Stimulated activated CD4-positive, alpha-beta T cell treated with anti-CD3 and anti-CD28 coated beads, Interleukin-4, amount 100 ng/mL, for 4 hours (primary cell): ENCODE results near the gene TCAIM.
A peak's percentile ranks its signal among the peaks of the same experiment; 100 is the strongest.
"Not testable (repeated sequence)": the region's sequence is repeated elsewhere in the genome, so short reads cannot be mapped to it uniquely, and the experiment has no call there.

Source experiments
- DNase-seq, 2 experiments: peaks; one replicate each; pipeline ENCODE4 v3.0.0-alpha.2; 2020

TCAIM gene

DNA sequence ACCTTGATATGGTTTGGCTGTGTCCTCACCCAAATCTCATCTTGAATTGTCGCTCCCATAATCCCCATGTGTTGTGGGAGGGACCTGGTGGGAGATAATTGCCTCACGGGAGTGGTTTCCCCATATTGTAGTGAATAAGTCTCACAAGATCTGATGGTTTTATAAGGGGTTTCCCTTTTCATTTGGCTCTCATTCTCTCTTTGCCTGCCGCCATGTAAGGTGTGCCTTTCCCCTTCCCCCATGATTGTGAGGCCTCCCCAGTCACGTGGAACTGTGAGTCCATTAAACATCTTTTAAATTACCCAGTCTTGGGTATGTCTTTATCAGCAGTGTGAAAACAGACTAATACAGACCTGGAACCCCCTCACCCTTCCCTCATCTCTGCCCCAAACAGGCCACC is 79.6 kb downstream of the TCAIM start:
- DNase-seq = not testable (repeated sequence)

DNA sequence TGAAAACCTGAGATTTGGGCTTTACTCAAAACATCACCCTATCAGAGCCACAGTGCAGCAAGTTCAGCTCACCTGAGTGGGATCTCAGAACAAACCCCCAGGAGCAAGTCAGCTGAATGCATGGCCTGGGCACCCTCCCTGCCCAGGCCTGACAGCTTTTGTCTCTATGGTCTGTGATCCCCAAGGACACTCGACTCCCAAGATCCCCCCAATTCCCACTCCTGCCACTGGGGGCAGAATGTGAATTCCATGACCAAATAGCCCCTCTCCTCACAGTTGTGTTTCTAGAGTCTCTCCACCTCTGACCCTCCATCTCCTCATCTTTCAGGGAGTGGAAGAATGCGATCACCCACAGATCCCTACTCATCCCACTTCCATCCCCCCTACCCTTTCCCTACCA is 80.0 kb downstream of the TCAIM start:
- DNase-seq = no peak

DNA sequence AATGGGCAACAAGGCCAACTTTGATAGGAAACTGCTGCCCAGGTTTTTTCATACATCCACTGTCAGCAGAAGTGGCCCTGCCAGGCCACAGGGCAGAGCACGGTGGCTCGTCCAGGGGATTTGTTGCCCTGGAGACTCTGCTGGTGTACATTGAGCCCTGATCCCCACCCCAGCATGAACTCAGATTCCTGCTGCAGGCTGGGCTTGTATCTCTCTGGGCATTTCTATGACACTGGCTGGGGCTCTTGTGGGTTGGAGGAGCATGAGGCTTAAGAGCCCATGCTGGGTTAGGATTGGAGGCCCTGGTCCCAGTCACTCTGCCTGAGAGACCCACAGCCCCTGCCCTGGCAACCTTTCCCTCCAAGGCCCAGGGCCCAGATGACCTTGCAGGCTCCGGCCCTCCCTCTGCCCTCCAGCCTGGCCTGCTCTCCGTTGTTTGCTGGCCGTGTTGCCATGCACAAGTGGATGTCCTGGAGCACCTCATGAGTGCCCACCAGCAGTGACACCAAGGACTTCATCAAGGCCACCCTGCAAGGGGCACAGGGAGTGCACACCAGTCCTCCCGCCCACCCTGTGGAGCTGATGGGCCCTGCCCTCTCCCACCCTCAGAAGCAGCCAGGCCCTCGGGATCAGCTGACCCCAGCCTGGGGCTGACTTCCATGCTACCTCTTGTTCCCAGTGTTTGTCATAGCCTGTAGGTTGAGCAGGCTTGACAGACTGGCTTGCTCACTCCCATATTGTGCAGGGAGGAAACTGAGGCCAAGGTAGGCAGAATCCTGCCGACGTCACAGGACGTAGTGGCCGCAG is 80.8 kb downstream of the TCAIM start:
- no peak for DNase-seq

DNA sequence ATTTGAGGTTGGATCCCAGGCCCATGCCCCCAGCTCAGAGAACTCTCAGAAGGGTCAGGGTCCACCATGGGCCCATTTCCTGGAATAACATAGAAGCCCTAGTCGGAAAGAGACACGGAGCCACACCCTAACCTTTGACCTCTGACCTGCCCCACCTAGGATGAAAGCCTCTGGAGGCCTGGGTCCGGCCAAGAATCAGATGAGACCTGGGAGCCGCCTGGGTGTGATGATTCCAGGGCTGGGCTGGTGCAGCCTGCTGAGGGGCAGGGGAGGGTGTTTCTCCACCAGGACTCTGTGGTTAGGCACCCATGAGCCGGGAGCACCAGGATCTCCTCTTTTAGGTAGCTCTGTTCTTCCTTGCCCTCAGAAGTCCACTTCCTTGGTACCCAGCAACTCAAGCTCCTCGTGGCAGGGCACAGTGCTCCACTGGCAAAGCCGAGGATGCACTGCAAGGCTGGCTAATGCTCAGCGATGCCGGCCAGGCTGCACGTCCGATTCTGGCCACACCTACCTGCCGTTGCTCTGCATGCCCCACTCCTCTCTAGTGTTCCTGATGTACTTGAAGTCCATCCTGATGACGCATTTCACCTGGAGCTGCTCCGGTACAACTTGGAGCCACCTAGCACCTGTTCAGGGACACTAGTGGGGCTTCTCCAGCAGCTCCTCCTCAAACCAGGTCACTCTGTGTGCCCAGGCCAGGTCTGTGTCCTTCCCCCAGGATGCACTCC is 81.5 kb downstream of the TCAIM start:
- DNase-seq = no peak

DNA sequence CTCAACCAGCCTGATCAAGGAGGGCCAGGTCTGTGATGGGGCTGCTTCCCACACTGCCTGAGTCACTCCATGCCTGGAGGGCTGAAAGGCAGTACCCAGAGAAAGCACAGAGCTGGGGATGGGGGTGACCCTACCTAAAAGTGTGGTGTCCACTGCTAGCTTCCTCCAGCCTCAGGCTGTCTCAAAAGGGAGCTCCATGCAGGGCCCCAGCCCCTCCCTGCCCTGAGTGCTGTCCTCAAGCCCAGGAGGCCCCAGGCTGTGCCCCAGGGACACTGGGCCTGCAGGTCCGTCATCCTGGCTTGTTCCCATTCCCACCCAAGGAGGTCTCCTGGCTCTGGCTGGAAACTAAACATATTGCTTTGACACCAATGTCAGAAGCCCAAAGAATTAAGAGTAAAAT is 82.1 kb downstream of the TCAIM start:
- DNase-seq = no peak

DNA sequence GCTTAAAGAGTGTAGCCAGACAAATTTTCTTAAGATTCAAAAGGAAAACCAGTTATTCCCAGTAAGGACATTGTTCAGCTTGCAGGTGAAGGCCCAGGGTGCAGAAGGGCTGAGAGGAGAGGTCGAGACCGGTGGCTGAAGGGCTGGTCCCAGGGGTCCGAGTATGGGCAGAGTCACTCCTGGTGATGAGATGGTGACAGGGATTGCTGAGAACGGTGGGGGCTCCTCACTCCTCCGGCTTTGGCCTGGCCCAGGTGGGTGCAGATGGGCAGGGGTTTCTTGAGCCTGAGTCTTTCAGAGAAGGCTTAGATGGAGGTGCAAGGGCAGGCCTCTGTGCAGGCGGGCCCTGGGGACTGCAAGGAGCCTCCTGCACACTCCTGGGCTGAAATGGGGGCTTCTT is 82.7 kb downstream of the TCAIM start:
- no peak for DNase-seq

DNA sequence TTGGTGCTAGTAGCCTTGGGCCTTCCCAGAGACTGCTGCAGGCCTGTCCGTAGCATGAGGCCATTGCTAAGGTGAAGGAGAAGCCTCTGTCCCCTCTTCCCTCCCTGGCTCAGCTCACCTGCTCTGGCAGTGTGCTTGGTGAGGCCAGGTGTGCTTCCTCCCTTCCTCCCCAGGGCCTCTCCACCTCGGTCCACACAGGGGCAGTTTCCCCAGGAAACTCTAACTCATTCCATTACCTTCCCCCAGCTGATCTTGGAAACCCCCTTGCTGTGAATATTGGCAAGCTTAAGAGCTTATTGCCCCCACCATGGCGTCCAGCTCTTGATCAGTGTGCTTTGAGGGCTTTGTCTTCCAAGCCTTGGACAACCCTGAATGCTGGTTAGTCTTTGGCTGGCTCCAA is 86.2 kb downstream of the TCAIM start:
- DNase-seq = no peak

DNA sequence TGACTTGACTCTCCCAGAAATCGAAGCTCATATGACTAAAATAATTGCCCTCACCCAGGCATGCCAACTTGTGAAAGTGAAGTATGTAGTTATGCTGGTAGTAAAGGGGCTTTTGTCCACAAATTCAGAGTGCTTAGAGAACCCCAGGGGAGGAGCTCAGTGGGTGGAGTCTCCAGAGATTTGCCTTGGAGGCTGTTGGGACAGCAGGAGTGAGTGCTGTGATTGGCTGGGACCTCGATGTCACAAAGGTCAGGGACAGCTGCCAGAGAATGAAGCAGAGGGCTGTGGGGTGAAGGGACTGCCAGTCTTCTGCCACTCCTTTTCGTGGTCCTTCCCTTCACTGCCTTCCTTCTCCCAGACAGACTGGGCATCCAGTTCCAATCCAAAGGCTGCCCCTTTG is 89.1 kb downstream of the TCAIM start:
- no peak for DNase-seq

DNA sequence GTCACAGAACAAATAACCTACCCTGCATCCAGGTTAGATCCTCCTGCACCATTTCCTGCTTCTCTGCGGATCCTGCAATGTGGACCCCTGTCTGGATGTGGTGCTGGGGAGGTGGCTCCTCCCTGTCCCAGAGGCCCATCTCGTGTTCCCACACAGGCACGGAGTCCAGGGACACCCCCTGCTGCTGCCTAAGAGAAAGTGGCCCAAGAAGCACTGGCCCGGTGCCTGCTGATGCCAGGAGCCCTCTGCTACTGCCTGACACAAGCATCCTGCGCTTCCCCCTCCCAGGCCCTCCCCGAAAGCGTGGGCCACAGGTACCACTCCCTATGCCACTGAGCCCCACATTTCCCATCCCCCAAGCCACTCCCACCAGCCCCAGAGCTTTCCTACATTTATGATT is 90.3 kb downstream of the TCAIM start:
- DNase-seq = no peak

DNA sequence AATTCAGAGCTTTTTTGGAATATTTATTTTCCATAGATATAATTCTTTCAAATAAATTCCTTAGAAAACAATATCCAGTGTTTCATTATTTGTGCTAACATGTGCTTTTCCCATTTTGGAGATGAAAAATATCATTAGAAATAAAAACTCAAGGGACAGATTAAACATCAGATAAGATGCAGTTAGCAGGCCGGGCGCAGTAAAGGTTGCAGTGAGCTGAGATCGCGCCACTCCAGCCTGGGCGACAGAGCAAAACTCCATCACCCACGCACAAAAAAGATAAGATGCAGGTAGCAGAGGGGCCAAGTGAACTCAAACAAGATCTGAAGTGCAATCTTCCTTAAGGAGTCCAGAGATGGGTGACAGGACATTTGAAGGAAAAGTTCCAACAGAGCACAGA is 90.9 kb downstream of the TCAIM start:
- no peak for DNase-seq

DNA sequence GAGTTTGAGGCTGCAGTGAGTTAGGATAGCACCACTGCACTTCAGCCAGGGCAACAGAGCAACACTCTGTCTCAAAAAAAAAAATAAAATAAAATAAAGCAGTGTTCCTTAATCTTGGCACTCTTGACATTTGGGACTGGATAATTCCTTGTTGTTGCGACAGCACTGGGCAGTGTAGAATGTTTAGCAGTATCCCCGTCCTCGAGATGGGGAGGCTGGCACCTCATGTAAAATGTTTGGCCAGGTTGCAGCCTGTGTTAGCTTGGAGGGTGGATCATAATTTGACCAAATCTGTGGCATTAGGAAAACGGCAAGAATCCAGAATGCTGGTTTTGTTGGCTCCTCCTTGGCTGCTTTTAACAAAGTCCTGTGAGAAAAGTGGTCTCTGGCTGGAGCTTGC is 91.9 kb downstream of the TCAIM start:
- no peak for DNase-seq

DNA sequence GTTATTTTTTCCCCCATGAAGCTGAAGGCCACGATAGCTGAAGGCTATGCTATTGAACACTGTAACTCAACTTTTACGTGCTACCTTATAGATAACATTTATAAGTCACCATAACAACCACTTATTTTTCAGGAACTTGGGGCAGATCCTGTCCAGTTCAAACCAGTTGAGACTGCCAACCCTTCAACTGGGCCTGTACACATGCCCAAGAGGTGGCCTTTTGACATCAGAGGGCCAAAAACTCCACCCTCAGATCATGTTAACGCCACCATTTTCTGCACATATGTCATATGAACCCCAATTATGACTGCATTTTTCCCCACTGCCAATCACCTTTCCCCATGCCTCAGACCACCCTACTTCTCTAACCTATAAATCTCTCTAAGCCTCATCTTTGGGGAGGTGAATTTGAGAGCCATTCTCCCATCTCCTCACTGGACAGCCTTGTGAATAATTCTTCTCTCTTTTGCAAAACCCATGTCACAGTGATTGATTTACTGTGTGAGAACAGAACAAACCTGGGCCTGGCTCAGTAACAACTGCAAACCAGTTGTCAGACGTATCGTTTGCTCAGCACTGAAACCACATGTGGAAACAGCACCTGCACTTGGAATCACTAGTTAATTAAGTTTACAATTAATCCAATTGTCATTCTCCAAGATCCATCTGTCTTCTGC is 96.4 kb downstream of the TCAIM start:
- no peak for DNase-seq

DNA sequence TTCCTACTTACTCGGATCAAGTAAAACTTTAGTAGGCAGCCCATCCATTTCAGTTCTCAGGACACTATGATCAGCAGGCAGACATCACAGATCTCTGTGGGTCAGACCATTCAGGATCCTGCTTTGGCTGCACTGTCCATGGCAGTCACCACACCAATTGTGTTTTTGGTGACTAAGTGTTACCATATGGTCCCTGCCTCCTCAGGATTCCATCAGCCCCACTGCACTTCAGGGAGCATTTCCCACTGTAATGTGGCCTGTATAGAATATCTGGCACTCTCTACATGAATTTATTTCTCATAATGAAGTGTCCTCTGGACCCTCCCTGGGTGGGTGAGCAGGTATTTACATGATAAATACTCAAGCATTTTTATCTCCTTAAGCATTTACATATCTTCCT is 97.6 kb downstream of the TCAIM start:
- no peak for DNase-seq

DNA sequence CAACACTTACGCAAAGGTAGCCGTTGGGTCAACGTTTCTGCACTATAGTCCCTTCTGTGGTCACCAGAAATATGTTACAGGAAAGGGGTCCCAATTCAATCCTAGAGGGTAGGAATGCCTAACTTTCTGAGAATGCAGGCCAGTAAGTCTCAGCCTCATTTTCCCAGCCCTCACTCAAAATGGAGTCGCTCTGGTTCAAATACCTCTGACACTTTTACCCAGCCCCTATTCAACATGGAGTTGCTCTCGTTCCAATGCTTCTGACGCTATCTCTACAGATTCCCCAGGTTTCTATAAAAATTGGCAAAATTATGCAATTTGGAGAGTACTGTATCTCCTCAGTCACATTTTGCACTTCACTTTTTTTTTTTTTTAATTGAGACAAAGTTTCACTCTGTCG is 99.2 kb downstream of the TCAIM start:
- no peak for DNase-seq

DNA sequence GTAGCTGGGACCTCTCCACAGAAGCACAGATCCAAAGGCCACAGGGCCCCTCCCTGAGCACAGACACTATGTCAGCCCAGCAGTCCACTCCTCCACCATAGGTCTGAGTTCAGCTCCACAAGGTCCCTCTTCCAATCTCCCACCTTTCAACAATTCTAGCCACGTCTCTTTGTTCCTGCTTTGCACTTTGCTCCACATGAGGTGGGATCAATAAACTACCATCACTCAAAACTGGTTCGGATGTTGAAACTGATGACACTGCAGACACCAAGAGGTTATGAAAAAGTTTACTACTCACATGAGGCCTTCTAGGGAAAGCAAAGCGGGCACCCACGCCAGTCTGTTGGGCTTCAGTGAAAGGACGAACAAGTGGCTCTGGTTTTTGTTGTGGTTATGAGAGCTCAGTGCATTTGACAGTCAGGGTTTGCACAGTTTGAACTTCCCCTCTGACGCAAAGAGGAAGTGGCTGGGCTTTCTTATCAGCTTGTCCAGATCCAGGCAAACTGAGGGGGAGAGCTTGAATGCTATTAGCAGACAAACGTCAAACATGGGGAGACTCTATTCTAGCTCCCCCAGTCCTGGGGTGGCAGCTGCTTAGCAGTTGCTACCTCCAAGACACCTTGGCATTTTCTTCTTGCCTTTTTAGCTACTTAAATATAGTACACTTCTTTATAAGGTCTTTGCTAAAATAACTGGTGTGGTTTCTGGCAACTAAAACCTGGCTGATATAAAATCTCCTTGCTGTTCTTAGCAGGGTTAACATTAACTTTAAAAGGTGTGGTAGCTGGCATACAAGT is 101.1 kb downstream of the TCAIM start:
- peak; percentile 33 to 54 for DNase-seq

DNA sequence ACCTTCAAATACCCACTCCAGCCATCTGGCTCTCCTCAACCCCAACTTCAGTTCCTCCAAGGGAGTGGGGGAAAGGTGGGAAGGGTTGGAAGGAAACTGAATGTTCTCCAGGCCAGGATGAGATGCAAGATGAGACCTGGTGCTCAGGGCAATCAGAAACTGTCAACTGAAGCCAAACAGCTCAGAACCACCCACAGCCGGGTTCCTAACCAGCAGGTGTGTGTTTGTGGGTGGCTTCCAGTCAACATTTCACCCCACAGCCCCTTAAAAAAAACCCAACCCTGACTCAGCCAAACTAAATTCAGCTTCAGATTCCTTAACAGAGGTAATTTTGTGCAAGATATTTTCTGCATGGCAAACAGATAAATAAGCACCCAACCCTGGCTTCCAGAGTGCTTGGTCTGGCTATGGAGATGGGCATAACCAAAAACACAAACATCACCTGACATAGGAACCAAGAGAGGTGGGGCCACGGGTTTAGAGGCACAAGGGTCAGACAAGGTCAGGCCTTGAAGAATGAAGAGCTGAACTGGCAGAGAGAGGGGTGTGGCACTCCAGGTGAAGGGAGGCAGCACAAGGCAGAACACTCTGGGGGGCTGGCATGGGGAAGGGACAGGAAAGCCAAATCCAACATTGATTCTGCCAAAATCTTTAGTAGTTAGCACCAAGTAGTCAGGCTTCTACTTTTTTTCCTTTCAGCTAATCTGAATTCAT is 104.2 kb downstream of the TCAIM start:
- DNase-seq = peak in 1 of 2 experiments; percentile 9

DNA sequence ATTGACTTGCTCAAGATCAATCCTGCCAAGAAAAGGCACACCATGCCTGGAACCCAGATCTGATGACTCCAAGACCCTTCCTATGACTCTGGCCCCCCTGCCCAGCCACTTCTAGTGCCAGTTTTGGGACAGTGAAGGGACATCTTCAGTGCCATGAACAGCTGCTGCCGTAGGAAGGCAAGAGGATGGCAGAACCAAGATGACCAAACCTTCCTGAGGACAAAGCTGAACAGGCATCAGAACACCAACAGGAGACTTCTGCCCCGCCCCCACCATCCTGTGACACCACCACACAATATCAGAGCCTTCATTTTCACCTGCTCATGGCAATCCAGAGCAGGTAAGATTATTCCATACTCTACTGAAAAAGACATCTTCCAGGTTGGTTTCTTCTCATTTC is 105.9 kb downstream of the TCAIM start:
- DNase-seq = no peak

DNA sequence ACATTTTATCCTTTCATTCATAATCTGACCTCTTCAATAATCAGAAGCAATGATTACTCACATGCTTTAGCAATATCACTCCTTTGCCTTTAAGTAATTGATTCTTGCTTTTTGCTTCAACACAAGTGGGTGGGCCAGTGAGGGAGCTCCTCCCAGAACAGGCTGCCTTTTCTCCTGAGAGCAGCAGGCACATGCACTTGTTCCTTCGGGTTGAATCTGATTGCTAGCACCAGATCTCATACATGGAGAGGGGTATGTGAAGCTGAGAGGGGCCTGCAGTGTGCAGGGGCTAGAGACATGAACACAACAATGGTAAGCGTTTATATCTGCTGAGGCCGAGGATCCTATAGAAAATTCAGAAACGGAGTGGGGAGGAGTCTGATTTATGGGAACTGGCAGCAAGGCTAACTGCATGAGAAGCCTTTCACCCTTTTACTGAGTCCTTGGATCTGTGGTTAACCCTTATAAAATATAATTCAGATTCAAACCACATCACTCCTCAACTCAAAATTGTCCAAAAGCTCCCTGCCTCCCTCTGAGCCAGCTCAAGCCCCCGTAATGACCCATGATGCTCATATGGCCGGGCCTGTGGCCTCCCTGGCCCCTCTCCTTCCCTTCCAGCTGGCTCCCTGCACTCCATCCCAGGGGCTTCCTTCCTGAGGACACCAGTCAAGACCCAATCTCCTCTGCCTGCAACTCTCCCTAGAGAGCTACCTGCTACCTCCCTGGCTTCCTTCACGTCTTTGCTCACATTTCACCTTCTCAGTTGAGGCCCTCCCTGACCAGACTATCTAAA is 106.5 kb downstream of the TCAIM start:
- DNase-seq = no peak

DNA sequence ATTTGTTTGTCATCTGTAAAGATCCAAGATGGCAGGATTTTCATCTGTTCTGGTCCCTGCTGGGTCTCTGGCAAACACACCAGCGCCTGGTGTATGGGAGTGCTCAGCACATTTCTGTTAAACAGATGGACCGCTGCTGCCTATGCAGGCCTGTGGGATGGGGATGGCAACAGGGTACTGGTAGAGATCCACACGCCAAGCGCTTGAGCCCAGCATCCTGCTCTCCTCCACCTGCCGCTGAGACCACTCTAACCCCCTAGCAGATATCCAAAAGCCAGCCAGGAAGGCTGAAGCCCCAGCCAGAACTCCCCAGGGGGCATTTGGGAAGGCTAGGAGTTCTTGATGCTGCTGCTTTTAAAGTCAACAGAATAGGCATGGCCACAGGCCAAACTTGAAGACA is 107.2 kb downstream of the TCAIM start:
- DNase-seq = no peak

DNA sequence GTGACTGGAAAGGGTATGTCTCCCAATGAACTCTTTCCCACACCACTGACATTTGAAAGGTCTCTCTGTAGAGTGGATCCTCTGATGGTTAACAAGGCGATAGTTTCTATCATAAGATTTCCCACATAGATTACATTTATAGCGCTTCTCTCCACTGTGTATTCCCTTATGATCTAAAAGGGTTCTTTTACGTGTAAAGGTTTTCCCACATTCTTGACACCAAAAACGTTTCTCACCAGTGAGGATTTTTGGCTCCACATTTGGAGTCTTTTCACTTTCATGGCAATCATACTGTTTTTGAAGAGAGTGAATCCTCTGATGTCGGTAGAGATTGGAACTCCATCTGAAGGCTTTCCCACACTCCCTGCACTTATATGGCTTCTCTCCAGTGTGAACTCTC is 108.4 kb downstream of the TCAIM start:
- DNase-seq = no peak

DNA sequence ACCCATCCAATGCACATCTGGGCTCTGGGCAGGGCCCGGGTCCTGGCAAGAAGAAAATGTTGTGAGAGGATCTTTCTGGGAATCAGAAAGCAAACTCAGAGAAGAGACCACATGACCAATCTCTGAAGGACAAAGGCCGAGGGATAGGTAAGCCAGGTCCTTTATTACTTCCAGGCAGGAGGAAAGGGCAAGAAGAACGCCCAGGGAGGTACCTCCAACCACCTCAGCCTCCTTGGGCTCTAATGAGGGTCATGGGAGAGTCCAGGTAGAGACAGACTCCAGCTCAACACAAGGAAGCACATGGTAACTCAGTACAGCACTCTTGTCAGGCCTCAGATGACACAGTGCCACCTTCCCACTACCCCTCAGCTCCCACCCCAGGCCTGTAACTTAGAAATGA is 112.9 kb downstream of the TCAIM start:
- no peak for DNase-seq

DNA sequence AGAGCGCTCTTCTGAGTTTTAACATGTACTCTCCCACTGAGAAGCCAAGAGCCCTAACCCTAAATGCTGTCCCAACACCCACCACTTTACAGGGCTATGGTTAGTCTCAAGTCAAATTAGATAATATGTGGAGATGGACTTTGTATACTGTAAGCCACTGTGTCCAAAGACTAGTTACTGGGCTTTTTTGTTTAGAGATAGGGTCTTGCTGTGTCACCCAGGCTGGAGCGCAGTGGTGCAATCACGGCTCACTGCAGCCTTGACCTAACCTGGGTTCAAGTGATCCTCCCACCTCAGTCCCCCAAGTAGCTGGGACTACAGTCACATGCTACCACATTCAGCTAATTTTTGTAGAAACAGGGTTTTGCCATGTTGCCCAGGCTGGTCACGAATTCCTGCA is 115.7 kb downstream of the TCAIM start:
- DNase-seq = no peak
